ENCODE measurements around the gene NIPBL.
"Not testable (repeated sequence)": the region's sequence is repeated elsewhere in the genome, so short reads cannot be mapped to it uniquely, and the experiment has no call there.

The NIPBL gene

DNA sequence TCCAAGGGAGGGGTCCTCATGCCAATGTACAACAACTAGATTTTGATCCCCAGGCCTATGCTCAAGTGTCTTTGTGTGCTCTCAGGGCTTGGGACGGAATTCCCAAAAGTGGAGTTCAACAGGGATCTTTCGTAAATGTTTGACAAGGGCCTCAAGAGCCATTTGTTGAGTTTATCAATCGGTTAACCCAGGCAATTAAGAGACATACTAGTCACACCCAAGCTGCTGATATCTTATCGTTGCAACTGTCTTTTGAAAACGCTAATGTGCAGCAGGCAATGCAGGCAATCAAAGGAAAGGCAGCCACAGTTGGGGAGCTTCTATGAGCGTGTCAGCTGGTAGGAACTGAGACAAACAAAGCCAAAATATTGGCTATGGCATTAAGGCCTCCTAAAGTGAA lies 211.4 kb downstream of the NIPBL start:
- TF ChIP-seq, protein P1, sequence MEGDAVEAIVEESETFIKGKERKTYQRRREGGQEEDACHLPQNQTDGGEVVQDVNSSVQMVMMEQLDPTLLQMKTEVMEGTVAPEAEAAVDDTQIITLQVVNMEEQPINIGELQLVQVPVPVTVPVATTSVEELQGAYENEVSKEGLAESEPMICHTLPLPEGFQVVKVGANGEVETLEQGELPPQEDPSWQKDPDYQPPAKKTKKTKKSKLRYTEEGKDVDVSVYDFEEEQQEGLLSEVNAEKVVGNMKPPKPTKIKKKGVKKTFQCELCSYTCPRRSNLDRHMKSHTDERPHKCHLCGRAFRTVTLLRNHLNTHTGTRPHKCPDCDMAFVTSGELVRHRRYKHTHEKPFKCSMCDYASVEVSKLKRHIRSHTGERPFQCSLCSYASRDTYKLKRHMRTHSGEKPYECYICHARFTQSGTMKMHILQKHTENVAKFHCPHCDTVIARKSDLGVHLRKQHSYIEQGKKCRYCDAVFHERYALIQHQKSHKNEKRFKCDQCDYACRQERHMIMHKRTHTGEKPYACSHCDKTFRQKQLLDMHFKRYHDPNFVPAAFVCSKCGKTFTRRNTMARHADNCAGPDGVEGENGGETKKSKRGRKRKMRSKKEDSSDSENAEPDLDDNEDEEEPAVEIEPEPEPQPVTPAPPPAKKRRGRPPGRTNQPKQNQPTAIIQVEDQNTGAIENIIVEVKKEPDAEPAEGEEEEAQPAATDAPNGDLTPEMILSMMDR (IDR thresholded peaks at IDR 0.05; ENCODE audit: low read depth, low read length), result no peak
- DNase-seq (ENCODE audit: low read depth, low spot score), result no peak
- no peak overlapping the region for H3K4me3 ChIP-seq (ENCODE audit: low read depth, low read length)
- in situ Hi-C loops (cut with HindIII; ENCODE audit: low sequenced_read_pairs), result no loop called here

DNA sequence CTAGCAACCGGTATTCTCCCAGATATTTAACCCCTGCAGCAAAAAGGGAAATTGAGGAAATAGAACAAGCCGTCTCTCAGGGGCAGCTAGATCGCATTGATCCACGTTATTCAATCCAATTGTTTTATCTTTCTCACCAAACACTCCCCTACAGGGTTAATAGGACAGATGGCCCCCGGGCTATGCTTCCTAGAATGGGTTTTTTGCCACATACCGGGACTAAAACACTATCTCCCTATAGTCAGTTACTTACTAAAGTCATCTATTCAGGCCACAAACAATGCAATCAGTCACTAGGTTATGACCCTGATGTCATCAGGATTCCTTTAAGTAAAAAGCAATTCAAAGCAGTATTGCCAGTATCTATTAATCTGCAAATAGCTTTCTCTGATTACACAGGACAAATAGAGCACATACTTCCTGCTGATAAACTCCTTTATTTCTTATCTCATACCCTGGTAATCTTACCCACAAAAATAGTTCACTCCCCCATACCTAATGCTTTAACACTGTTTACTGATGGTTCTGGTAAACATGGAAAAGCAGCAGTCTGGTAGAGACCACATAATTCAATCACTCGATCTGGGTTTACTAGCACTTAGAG lies 213.7 kb downstream of the NIPBL start:
- no peak for DNase-seq (ENCODE audit: low read depth, low spot score)
- in situ Hi-C loops (cut with HindIII; ENCODE audit: low sequenced_read_pairs), result no loop called here
- TF ChIP-seq, protein P1 (IDR thresholded peaks at IDR 0.05; ENCODE audit: low read depth, low read length), result no peak
- no peak overlapping the region for H3K4me3 ChIP-seq (ENCODE audit: low read depth, low read length)

DNA sequence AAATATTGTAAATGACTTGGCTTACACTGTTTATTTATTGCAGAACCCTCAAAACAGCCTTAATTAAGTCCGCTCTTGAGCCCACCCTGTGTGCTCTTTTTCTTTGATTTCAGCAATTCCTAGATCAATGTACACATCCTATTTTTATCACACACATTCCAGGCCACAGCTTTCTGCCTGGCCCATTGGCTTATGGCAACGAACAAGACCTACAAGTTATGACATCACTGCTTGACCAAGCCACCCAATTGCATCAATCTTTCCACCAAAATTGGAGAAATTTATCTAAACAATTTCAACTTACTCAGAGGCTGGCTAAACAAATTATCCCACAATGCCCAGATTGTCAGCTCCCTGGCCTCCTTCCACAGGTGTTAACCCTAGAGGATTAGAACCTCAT lies 214.2 kb downstream of the NIPBL start:
- H3K4me3 ChIP-seq (ENCODE audit: low read depth, low read length), result no peak overlapping the region
- TF ChIP-seq, protein P1 (IDR thresholded peaks at IDR 0.05; ENCODE audit: low read depth, low read length), result no peak
- in situ Hi-C loops (cut with HindIII; ENCODE audit: low sequenced_read_pairs), result no loop called here
- no peak for DNase-seq (ENCODE audit: low read depth, low spot score)

DNA sequence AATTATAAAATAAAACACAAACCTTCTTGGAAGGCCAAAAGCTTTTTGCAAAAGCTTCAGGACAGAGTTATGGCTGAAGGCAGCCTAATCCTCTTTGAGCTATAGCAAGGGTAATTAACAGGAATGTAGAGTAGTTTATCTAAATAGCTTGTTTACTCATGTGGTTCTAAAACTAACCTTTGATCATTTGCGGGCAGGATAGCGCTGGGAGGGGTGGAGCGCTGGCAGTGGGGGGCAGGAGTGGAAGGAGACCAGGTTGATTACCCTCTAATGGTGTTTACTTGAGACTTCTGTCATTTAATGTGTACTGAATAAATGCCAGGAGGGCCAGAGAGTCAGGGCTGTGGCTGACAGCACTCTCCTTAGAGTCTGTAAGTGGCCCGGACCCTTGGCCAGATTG lies 217.2 kb downstream of the NIPBL start:
- H3K4me3 ChIP-seq (ENCODE audit: low read depth, low read length); in situ Hi-C loops (cut with HindIII; ENCODE audit: low sequenced_read_pairs); DNase-seq (ENCODE audit: low read depth, low spot score): not testable (repeated sequence)

DNA sequence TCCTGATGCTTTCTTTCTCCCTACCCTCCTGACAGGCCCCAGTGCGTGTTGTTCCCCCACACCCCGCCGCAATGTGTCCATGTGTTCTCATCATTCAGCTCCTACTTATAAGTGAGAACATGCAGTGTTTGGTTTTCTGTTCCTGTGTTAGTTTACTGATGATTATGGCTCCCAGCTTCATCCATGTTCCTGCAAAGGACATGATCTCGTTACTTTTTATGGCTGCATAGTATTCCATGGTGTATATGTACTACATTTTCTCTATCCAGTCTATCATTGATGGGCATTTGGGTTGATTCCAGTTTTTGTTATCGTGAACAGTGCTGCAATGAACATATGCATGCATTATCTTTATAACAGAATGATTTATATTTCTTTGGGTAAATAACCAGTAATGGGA lies 222.7 kb downstream of the NIPBL start:
- in situ Hi-C loops (cut with HindIII; ENCODE audit: low sequenced_read_pairs); DNase-seq (ENCODE audit: low read depth, low spot score); H3K4me3 ChIP-seq (ENCODE audit: low read depth, low read length): not testable (repeated sequence)

DNA sequence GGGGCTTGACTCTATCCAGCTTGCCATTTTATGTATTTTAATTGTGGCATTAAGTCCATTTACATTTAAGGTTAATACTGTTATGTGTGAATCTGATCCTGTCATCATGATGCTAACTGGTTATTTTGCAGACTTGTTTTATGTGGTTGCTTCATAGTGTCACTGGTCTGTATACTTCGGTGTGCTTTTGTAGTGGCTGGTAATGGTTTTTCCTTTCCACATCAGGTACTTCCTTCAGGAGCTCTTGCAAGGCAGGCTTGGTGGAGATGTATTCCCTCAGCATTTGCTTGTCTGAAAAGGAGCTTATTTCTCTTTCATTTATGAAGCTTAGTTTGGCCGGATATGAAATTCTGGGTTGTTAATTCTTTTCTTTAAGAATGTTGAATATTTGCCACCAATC lies 226.7 kb downstream of the NIPBL start:
- in situ Hi-C loops (cut with HindIII; ENCODE audit: low sequenced_read_pairs), result no loop called here
- TF ChIP-seq, protein P1 (IDR thresholded peaks at IDR 0.05; ENCODE audit: low read depth, low read length), result no peak

DNA sequence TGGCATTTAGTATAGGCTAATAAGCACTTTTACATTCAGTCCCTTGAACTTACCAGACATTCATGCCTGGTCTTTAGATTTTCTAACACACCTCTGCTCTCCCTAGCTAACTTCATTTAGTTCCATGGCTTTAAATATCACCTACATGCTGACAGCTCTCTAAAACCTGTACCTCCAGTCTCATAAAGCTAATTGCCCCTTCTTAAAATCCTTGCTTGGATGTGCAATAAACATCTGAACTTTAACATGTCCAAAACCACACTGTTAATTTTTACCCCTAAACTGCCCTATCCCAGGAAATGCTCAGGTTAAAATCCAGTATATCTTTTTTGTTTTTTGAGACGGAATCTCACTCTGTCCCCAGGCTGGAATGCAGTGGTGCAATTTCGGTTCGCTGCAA lies 232.8 kb downstream of the NIPBL start:
- no peak overlapping the region for H3K4me3 ChIP-seq (ENCODE audit: low read depth, low read length)
- no peak for DNase-seq (ENCODE audit: low read depth, low spot score)
- TF ChIP-seq, protein P1 (IDR thresholded peaks at IDR 0.05; ENCODE audit: low read depth, low read length), result no peak
- in situ Hi-C loops (cut with HindIII; ENCODE audit: low sequenced_read_pairs), result no loop called here

More for the DNA sequence above, 226.7 kb downstream of the NIPBL start:
- DNase-seq (ENCODE audit: low read depth, low spot score), result no peak
- no peak overlapping the region for H3K4me3 ChIP-seq (ENCODE audit: low read depth, low read length)

DNA sequence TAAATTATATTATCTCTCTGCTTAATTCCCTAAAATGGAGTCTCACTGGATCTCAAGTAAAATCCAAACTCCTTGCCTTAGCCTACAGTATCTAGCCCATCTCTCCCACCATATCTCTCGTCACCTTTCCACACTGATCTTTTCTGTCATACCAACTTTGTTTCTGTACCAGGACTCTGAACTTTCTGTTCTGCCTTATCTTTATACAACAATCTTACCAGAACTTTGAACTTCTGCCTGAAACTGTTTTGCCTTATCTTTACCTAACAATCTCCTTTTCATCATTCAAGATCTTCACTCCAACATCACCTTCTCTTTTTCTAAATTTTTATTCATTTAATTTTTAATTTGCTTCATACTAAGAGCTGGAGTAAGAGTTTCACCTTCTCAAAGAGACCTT lies 233.6 kb downstream of the NIPBL start:
- no peak for DNase-seq (ENCODE audit: low read depth, low spot score)
- in situ Hi-C loops (cut with HindIII; ENCODE audit: low sequenced_read_pairs), result no loop called here
- TF ChIP-seq, protein P1 (IDR thresholded peaks at IDR 0.05; ENCODE audit: low read depth, low read length), result no peak
- H3K4me3 ChIP-seq (ENCODE audit: low read depth, low read length), result no peak overlapping the region

All from astrocyte of the spinal cord (primary cell).